Small intestine (tissue), 7 donors: ENCODE data around the gene TSSC4. TPM values are rescaled to one million over a fixed set of nuclear protein-coding genes. Genes with fewer than 3 reads are reported as not detected.
"Not testable (repeated sequence)": the region's sequence is repeated elsewhere in the genome, so short reads cannot be mapped to it uniquely, and the experiment has no call there.

Source experiments
- DNase-seq, 2 donors: peaks; one replicate each; pipeline versions ENCODE4 v3.0.0 to v3.0.0-alpha.2; 2013
- FAIRE-seq: peaks from 2 replicates; lab custom pipeline; 2012; peaks lifted over from hg19 to GRCh38; lab: Jason Lieb, UNC
- H3K27ac ChIP-seq, 3 donors: one replicate each; pipeline ENCODE4 v1.5.1; 2013; ENCODE audit warnings: low read length in 2 of 3, mild to moderate bottlenecking in 2 of 3, control low read depth in 1 of 3, inconsistent platforms in 1 of 3, low read depth in 1 of 3, moderate library complexity in 1 of 3
- H3K27me3 ChIP-seq, 3 donors: one replicate each; pipeline ENCODE4 v1.6.1; 2013; ENCODE audit warnings: low read length in 3 of 3, inconsistent platforms in 1 of 3; ENCODE audit not compliant: control insufficient read depth in 3 of 3, insufficient read depth in 3 of 3
- H3K36me3 ChIP-seq, 3 donors: one replicate each; pipeline ENCODE4 v1.6.1; 2013; ENCODE audit warnings: low read length in 3 of 3, inconsistent platforms in 1 of 3, low read depth in 1 of 3, mild to moderate bottlenecking in 1 of 3, moderate library complexity in 1 of 3; ENCODE audit not compliant: control insufficient read depth in 3 of 3, insufficient read depth in 2 of 3
- H3K4me1 ChIP-seq, 3 donors: one replicate each; pipeline ENCODE4 v1.6.1; 2013; ENCODE audit warnings: low read length in 2 of 3, inconsistent platforms in 1 of 3, low read depth in 1 of 3, mild to moderate bottlenecking in 1 of 3, moderate library complexity in 1 of 3; ENCODE audit not compliant: control insufficient read depth in 3 of 3, insufficient read depth in 2 of 3
- H3K4me3 ChIP-seq, 3 donors: one replicate each; pipeline ENCODE4 v1.5.1; 2013; ENCODE audit warnings: low read length in 3 of 3, control low read depth in 1 of 3, inconsistent platforms in 1 of 3, low read depth in 1 of 3, mild to moderate bottlenecking in 1 of 3, moderate library complexity in 1 of 3
- H3K9me3 ChIP-seq, 2 donors: one replicate each; pipeline ENCODE4 v1.6.1; 2013; ENCODE audit warnings: low read depth in 1 of 2, low read length in 1 of 2; ENCODE audit not compliant: control insufficient read depth in 2 of 2, insufficient read depth in 1 of 2
- WGBS, 3 donors: extraction: QIAGEN DNeasy Blood & Tissue Kit; methylation state at CpG; one replicate each; pipeline ENCODE4 v1.1.7; 2013; 5-methylcytosine and 5-hydroxymethylcytosine counted together
- polyA plus RNA-seq, 4 donors: library from polyadenylated mRNA; stranded (reverse) in 3 of 4; unstranded in 1 of 4; fragments of 200-250 nt in 3 of 4; fragments of 120-200 nt in 1 of 4; gene quantifications; one replicate each; pipeline versions ENCODE4 v1.2.1 to v1.2.3, GENCODE V29; 2013
- donor health status: healthy with polysubstance abuse.
- donor health status: control.
- donor health status: control.
- donor health status: Bipolar disorder and iron deficiency.
- donor health status: healthy.

TSSC4 gene
- polyA plus RNA-seq, 4 donors, result 24.2 to 113 (median 63.3) TPM

DNA sequence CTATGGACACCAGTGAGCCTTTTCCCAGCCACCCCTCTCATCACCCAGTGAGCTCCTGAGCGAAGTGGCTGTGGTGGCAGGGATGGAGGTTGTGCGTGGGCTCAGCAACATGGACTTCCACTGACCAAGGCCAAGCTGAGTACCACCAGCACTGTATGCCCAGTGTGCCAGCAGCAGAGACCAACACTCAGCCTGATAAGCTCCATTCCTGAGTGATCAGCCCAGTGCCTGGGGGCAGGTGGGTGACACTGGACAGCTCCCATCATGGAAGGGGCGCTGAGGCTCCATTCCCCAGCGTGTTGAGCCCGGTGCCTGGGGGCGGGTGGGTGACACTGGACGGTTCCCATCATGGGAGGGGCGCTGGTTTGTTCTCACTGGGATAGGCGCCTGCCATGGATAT is 41.0 kb upstream of the TSSC4 start:
- Histone ChIP-seq H3K9me3 (no peaks in the 10 kb centered on the region), H3K27me3 (no peaks in the 10 kb centered on the region), H3K36me3 (no peaks in the 10 kb centered on the region), H3K27ac (no peak overlapping the region), H3K4me3 (no peak overlapping the region), H3K4me1 (no peaks in the 10 kb centered on the region)
- no peak for FAIRE-seq
- 88 to 93% (median 92%) methylated on average over 9 of the region's 9 CpGs for WGBS, 3 donors
- DNase-seq, result no peak

DNA sequence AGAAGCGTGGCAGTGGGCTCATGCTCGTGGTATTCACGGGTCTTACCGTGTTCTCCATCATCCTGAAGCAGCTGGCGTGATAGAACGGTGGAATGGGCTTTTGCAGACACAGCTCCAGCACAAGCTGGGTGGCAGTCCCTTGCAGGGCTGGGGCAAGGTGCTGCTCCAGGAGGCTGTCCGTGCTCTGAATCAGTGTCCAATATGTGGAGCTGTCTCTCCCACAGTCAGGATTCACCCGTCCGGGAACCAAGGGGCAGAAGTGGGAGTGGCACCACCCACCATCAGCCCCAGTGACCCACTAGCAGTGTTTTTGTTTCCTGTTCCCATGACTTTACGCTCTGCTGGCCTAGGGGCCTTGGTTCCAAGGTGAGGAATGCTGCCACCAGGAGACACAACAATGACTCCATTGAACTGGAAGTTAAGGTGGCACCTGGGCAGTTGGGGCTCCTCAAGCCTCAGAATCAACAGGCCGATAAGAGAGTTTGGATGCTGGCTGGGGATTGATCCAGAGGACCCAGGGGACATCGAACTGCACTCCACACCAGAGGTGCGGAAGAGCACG is 40.4 kb upstream of the TSSC4 start:
- no peaks in the 10 kb centered on the region for H3K27me3 ChIP-seq
- H3K9me3 ChIP-seq, result no peaks in the 10 kb centered on the region
- no peak for FAIRE-seq
- DNase-seq, result no peak
- no peak overlapping the region for H3K4me3 ChIP-seq
- no peak overlapping the region for H3K27ac ChIP-seq
- H3K4me1 ChIP-seq, result no peaks in the 10 kb centered on the region
- no peaks in the 10 kb centered on the region for H3K36me3 ChIP-seq
- WGBS, 3 donors, result 77 to 90% (median 83%) methylated on average over 14 of the region's 14 CpGs

GRCh38 chr11:2361565-2361964 is 39.0 kb upstream of the TSSC4 start:
- H3K4me3 ChIP-seq, result no peak overlapping the region
- no peaks in the 10 kb centered on the region for H3K36me3 ChIP-seq
- 76 to 86% (median 78%) methylated on average over 9 of the region's 9 CpGs for WGBS, 3 donors
- no peak overlapping the region for H3K27ac ChIP-seq
- no peaks in the 10 kb centered on the region for H3K9me3 ChIP-seq
- H3K4me1 ChIP-seq, result no peaks in the 10 kb centered on the region
- FAIRE-seq, result no peak
- no peak for DNase-seq
- no peaks in the 10 kb centered on the region for H3K27me3 ChIP-seq

DNA sequence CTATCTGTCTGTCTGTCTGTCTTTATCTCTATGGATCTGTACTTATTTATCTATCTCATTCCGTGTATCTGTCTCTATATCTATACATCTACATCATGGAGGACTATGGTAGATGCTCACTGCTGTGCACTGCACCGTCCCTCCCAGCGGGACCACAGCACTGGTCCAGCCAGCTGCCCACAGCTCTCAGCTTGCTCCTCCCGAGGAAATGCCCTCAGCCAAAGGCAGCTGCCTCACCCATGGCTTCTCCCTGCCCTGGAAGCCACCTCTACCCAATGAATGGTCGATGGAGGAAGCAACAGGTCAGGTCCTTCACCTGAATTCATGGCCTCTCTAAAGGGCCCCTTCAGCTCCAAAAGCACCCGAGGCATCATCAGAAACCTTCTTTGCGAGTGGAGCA is 38.1 kb upstream of the TSSC4 start:
- Histone ChIP-seq H3K36me3 (no peaks in the 10 kb centered on the region), H3K4me1 (no peaks in the 10 kb centered on the region), H3K4me3 (no peak overlapping the region), H3K27ac (no peak overlapping the region), H3K9me3 (no peaks in the 10 kb centered on the region), H3K27me3 (no peaks in the 10 kb centered on the region)
- no peak for DNase-seq
- WGBS, 3 donors, result 47 to 81% (median 62%) methylated on average over 7 of the region's 7 CpGs
- no peak for FAIRE-seq

DNA sequence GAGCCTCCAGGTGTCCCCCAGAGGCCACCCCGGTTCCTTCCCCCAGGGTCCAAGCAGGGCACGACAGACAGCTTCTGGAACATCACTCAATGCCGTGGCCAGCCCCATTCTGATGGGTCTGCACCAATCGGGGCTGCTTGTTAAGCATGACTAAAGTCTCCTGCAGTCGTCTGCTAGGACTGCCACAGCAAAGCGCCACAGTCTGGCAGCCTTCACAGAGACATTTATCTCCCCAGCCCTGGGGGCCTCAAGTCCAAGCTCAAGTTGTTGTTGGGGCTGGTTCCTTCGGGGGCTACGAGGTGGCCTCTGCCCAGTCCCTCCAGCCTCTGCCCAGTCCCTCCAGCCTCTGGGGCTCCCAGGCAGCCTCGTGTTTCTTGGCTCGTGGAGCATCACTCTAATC is 37.4 kb upstream of the TSSC4 start:
- 81 to 89% (median 86%) methylated on average over 10 of the region's 10 CpGs for WGBS, 3 donors
- Histone ChIP-seq H3K27me3 (no peaks in the 10 kb centered on the region), H3K36me3 (no peaks in the 10 kb centered on the region), H3K4me1 (no peaks in the 10 kb centered on the region), H3K9me3 (no peaks in the 10 kb centered on the region), H3K27ac (no peak overlapping the region), H3K4me3 (no peak overlapping the region)
- FAIRE-seq, result no peak
- no peak for DNase-seq

- no peaks in the 10 kb centered on the region for H3K9me3 ChIP-seq
- DNase-seq (no peak), FAIRE-seq (no peak)
- no peaks in the 10 kb centered on the region for H3K27me3 ChIP-seq
- no peaks in the 10 kb centered on the region for H3K4me1 ChIP-seq
- no peak overlapping the region for H3K4me3 ChIP-seq
- H3K27ac ChIP-seq, result no peak overlapping the region
- 82 to 88% (median 85%) methylated on average over 15 of the region's 15 CpGs for WGBS, 3 donors
- no peaks in the 10 kb centered on the region for H3K36me3 ChIP-seq
These were observed 36.8 kb upstream of the TSSC4 start for GRCh38 chr11:2363577-2364370.

GRCh38 chr11:2364386-2364785 is 36.2 kb upstream of the TSSC4 start:
- 92 to 95% (median 94%) methylated on average over 11 to 12 of the region's 12 CpGs for WGBS, 3 donors
- not testable (repeated sequence) for H3K9me3 ChIP-seq, DNase-seq, FAIRE-seq, H3K36me3 ChIP-seq, H3K27me3 ChIP-seq, H3K27ac ChIP-seq, H3K4me1 ChIP-seq, H3K4me3 ChIP-seq

DNA sequence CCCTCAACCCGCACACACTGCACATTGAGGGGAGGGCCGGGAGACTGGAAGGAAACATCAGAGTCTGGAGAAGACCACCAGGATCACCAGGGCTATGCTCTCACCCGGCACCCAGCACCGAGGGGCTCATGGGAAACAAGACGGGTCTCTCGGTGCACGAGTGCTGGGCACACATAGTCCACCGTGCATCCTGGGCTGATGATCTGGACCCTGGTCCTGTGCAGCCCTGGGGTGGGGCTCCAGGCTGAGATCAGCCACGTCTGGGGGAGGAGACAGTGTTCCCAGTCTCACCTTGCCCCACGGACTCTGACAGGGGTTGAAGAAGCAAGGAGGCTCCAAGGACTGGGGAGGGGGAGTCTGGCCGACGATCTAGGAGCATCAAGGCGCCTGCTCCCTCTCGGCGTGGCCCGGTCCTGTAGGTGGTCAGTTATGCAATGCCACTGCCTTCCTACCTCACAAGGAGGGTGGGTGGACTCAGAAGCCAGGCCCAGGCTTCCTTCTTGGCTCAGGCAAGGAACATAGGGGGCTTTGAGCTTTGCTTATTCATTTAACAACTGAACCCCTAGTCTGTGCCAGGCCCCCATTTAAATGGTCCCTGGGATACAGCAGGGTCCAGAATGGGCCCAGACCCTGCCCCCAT is 34.9 kb upstream of the TSSC4 start:
- FAIRE-seq (no peak), DNase-seq (no peak)
- no peak overlapping the region for H3K4me3 ChIP-seq
- no peak overlapping the region for H3K27ac ChIP-seq
- H3K4me1 ChIP-seq, result no peaks in the 10 kb centered on the region
- no peaks in the 10 kb centered on the region for H3K27me3 ChIP-seq
- WGBS, 3 donors, result 80 to 89% (median 83%) methylated on average over 14 to 16 of the region's 16 CpGs
- H3K9me3 ChIP-seq, result no peaks in the 10 kb centered on the region
- H3K36me3 ChIP-seq, result no peaks in the 10 kb centered on the region
